A549 (cell line): Measurements from ENCODE around the gene ZBTB20. TPM values are rescaled to one million over a fixed set of nuclear protein-coding genes. Genes with fewer than 3 reads are reported as not detected.
A peak's percentile ranks its signal among the peaks of the same experiment; 100 is the strongest.

Experiments
- ATAC-seq, 2 experiments: fragments of 200-7000 bp in 1 of 2; fragments of >200 bp in 1 of 2; cut with Nextera tagmentation in 1 of 2; cut with Tn5 transposase in 1 of 2; 3 replicates each; pipeline versions ENCODE4 v1.8.0 to v1.9.1; 2018 to 2020; ENCODE audit warnings: mild to moderate bottlenecking in 1 of 2, moderate library complexity in 1 of 2
- CTCF ChIA-PET: fragments of 300-600 bp; sonication (Branson Sonifier 250); formaldehyde crosslinking; extraction: SDS; loops from one replicate; lab custom pipeline; 2021; ENCODE audit warnings: antibody characterized with exemption, inconsistent platforms; lab: Yijun Ruan, JAX
- POLR2A ChIA-PET: fragments of 350-600 bp; formaldehyde crosslinking; extraction: SDS; loops from one replicate; lab custom pipeline; 2021; ENCODE audit warnings: antibody characterized with exemption, inconsistent platforms; lab: Yijun Ruan, JAX
- DNase-seq, 2 experiments: peaks; one replicate each; pipeline versions ENCODE4 v3.0.0 to v3.0.0-alpha.2; 2011 to 2016; ENCODE audit warnings: low read depth in 1 of 2, low spot score in 1 of 2
- FAIRE-seq: peaks from 2 replicates; lab custom pipeline; 2011; peaks lifted over from hg19 to GRCh38; lab: Jason Lieb, UNC
- H3K27ac ChIP-seq, 2 experiments: fragments of >200 bp; sonication (Bioruptor Twin); formaldehyde crosslinking; 3 replicates each; pipeline ENCODE4 v1.5.1; 2016 to 2017
- H3K4me1 ChIP-seq: fragments of >200 bp; sonication (Bioruptor Twin); formaldehyde crosslinking; 3 replicates; pipeline ENCODE4 v1.6.1; 2016
- H3K4me2 ChIP-seq: fragments of >200 bp; sonication (Bioruptor Twin); formaldehyde crosslinking; 3 replicates; pipeline ENCODE4 v1.6.1; 2016
- H3K4me3 ChIP-seq: fragments of >200 bp; sonication (Bioruptor Twin); formaldehyde crosslinking; 3 replicates; pipeline ENCODE4 v1.5.1; 2016
- H3K9me3 ChIP-seq: fragments of >200 bp; sonication (Bioruptor Twin); formaldehyde crosslinking; 3 replicates; pipeline ENCODE4 v1.6.1; 2016
- BCL3 ChIP-seq: fragments of >200 bp; sonication (Bioruptor Twin); formaldehyde crosslinking; IDR thresholded peaks from 3 replicates; pipeline ENCODE4 v1.6.1; 2016
- CTCF ChIP-seq: fragments of >200 bp; sonication (Bioruptor Twin); formaldehyde crosslinking; IDR thresholded peaks from 3 replicates; pipeline ENCODE4 v1.5.1; 2016
- EP300 ChIP-seq, 2 experiments: fragments of >200 bp; sonication (Bioruptor Twin); formaldehyde crosslinking; IDR thresholded peaks; 2 replicates in 1 of 2; 3 replicates in 1 of 2; pipeline ENCODE4 v1.6.1; 2016 to 2017
- ESRRA ChIP-seq: fragments of 150-350 bp; IDR thresholded peaks from 2 replicates; pipeline ENCODE4 v1.6.1; 2014; ENCODE audit warnings: mild to moderate bottlenecking, low read length, borderline replicate concordance
- HEYL ChIP-seq: fragments of 250-450 bp; sonication (Bioruptor Pico); IDR thresholded peaks from 2 replicates; pipeline ENCODE4 v1.8.0; 2021; ENCODE audit warnings: mild to moderate bottlenecking, moderate library complexity
- HMGXB4 ChIP-seq: fragments of 250-450 bp; sonication (Bioruptor Pico); IDR thresholded peaks from 2 replicates; pipeline ENCODE4 v1.5.0; 2021; ENCODE audit warnings: mild to moderate bottlenecking, moderate library complexity, borderline replicate concordance
- HOXA7 ChIP-seq: fragments of 250-450 bp; sonication (Bioruptor Pico); IDR thresholded peaks from 2 replicates; pipeline ENCODE4 v1.5.0; 2020; ENCODE audit warnings: mild to moderate bottlenecking, moderate library complexity
- KDM5A ChIP-seq: fragments of 200-600 bp; sonication (generic); IDR thresholded peaks from 2 replicates; pipeline ENCODE4 v1.6.1; 2016; ENCODE audit warnings: antibody characterized with exemption, mild to moderate bottlenecking
- MAFK ChIP-seq: fragments of 450-650 bp; IDR thresholded peaks from 2 replicates; pipeline ENCODE4 v1.6.1; 2014; ENCODE audit not compliant: partially characterized antibody
- MAX ChIP-seq: IDR thresholded peaks from 2 replicates; pipeline ENCODE4 v1.6.1; 2012
- NR3C1 ChIP-seq: fragments of >200 bp; sonication (Bioruptor Twin); formaldehyde crosslinking; IDR thresholded peaks from 3 replicates; pipeline ENCODE4 v1.6.1; 2017
- PBX3 ChIP-seq: IDR thresholded peaks from 2 replicates; pipeline ENCODE4 v1.6.1; 2012
- RAD21 ChIP-seq, 2 experiments: fragments of >200 bp in 1 of 2; sonication (Bioruptor Twin) in 1 of 2; formaldehyde crosslinking in 1 of 2; IDR thresholded peaks in 1 of 2; conservative IDR thresholded peaks in 1 of 2; 2 replicates in 1 of 2; 3 replicates in 1 of 2; pipeline ENCODE4 v1.6.1; 2012 to 2018; ENCODE audit warnings: inconsistent platforms in 1 of 2
- RCOR1 ChIP-seq: fragments of 150-350 bp; IDR thresholded peaks from 2 replicates; pipeline ENCODE4 v1.6.1; 2014; ENCODE audit warnings: antibody characterized with exemption, low read length, low read depth
- RNF2 ChIP-seq: fragments of 200-600 bp; sonication (generic); IDR thresholded peaks from 2 replicates; pipeline ENCODE4 v1.6.1; 2016; ENCODE audit warnings: low read depth, mild to moderate bottlenecking, antibody characterized with exemption, moderate library complexity, borderline replicate concordance
- TP53 ChIP-seq: fragments of 250-450 bp; sonication (Bioruptor Pico); IDR thresholded peaks from 2 replicates; pipeline ENCODE4 v1.5.0; 2021; ENCODE audit warnings: mild to moderate bottlenecking, moderate library complexity
- ZFP36 ChIP-seq: fragments of 450-650 bp; IDR thresholded peaks from 2 replicates; pipeline ENCODE4 v1.6.1; 2014; ENCODE audit warnings: borderline replicate concordance; ENCODE audit not compliant: partially characterized antibody
- ZNF302 ChIP-seq: fragments of 250-450 bp; sonication (Bioruptor Pico); IDR thresholded peaks from 2 replicates; pipeline ENCODE4 v1.9.0; 2021; ENCODE audit warnings: inconsistent platforms, mild to moderate bottlenecking, moderate library complexity
- WGBS: methylation state at CpG from one replicate; pipeline ENCODE4 v1.1.6; 2017; ENCODE audit errors: missing lambda C conversion rate; 5-methylcytosine and 5-hydroxymethylcytosine counted together
- polyA plus RNA-seq, 4 experiments: library from polyadenylated mRNA; depleted of rRNA in 3 of 4; stranded (reverse); fragments of >200 nt; fragmentation: RNase III in 1 of 4; extraction: RNeasy Plus Mini Kit Qiagen cat#74134 plus additional on column Dnase treatment in 1 of 4; gene quantifications; 2 replicates in 3 of 4; 3 replicates in 1 of 4; pipeline ENCODE4 v1.2.3, GENCODE V29; 2011 to 2017

Gene ZBTB20
- polyA plus RNA-seq, 2 of the 4 experiments (the other 2 are of a cell fraction), result 0.85 to 5.0 TPM

- TF ChIP-seq BCL3 (peak; percentile 43; the same call in 1 of the 3 replicates), CTCF (no peak)
These were observed 447 bp upstream of the ZBTB20 start (continued) for GRCh38 chr3:115147329-115148141.

GRCh38 chr3:115146032-115146417, 1.1 kb downstream of the ZBTB20 start:
- ChIA-PET CTCF (interaction anchor here (0.7 to 3.5 kb wide), 5 partner anchors 10 to 669 kb away, joined by 3 to 13 read pairs (median 3); no protein-coding TSS in a partner anchor), POLR2A (interaction anchor here (0.6 to 2.2 kb wide), 9 partner anchors 11 to 659 kb away, joined by 3 to 13 read pairs (median 4); no protein-coding TSS in a partner anchor)
- H3K9me3 ChIP-seq, result no peaks in the 10 kb centered on the region
- peaks cover 14% of the 10 kb centered on the region for H3K4me1 ChIP-seq
- FAIRE-seq (peak; percentile 61), ATAC-seq (peak; percentile 36 to 46), DNase-seq (peak; percentile 56 to 84)
- WGBS, result 3% methylated on average over 9 of the region's 9 CpGs
- peak overlapping the region; percentile 87 to 97 for H3K27ac ChIP-seq
- peak overlapping the region; percentile 81 for H3K4me2 ChIP-seq
- H3K4me3 ChIP-seq, result peak overlapping the region; percentile 78
- peak; percentile 14; the same call in 1 of the 2 replicates for TF ChIP-seq MAX
- 0 out of 2 replicates have a peak, but pooled peaks have one; percentile 9 for TF ChIP-seq HOXA7 (CRISPR knock-in tag)
- TF ChIP-seq RAD21 (conservative IDR thresholded peaks at IDR 0.05 in 1 of 2, IDR thresholded peaks at IDR 0.05 in 1 of 2), result no peak

- POLR2A ChIA-PET, result no interaction called here
- FAIRE-seq, result no peak
These were observed 5.9 kb downstream of the ZBTB20 start for GRCh38 chr3:115141033-115141757.

GRCh38 chr3:115139072-115139471, 8.0 kb downstream of the ZBTB20 start:
- no peaks in the 10 kb centered on the region for H3K9me3 ChIP-seq
- H3K4me1 ChIP-seq, result no peaks in the 10 kb centered on the region
- H3K4me2 ChIP-seq, result no peak overlapping the region
- WGBS, result 56% methylated on average over 1 of the region's 1 CpG
- H3K4me3 ChIP-seq, result no peak overlapping the region
- no peak for ATAC-seq
- POLR2A ChIA-PET, result no interaction called here
- H3K27ac ChIP-seq, result no peak overlapping the region
- DNase-seq, result no peak
- no peak for FAIRE-seq
- CTCF ChIA-PET, result no interaction called here
- TF ChIP-seq KDM5A (no peak), HEYL (CRISPR knock-in tag) (no peak), RNF2 (no peak), HMGXB4 (CRISPR knock-in tag) (no peak), ESRRA (no peak), ZFP36 (no peak), MAFK (no peak), NR3C1 (no peak), PBX3 (no peak), TP53 (CRISPR knock-in tag) (no peak), RCOR1 (no peak)

More at GRCh38 chr3:115141033-115141757, 5.9 kb downstream of the ZBTB20 start:
- ATAC-seq (no peak), DNase-seq (no peak)
- H3K9me3 ChIP-seq, result no peaks in the 10 kb centered on the region
- no peak overlapping the region for H3K27ac ChIP-seq
- H3K4me1 ChIP-seq, result peaks cover 8% of the 10 kb centered on the region
- H3K4me2 ChIP-seq, result no peak overlapping the region
- no peak overlapping the region for H3K4me3 ChIP-seq
- CTCF ChIA-PET, result no interaction called here
- no peak for TF ChIP-seq EP300 (IDR thresholded peaks at IDR 0.05)
- no peak for TF ChIP-seq ZNF302 (CRISPR knock-in tag)
- no peak for TF ChIP-seq PBX3
- TF ChIP-seq, all 56 proteins: peak for 0
